Astrocyte of the cerebellum (primary cell): Measurements from ENCODE around the gene HLA-F.

Experiments
- DNase-seq: peaks from one replicate; pipeline ENCODE4 v3.0.0-alpha.2; 2011; ENCODE audit warnings: low read depth
- H3K4me3 ChIP-seq: 2 replicates; pipeline ENCODE4 v1.5.1; 2011; ENCODE audit warnings: mild to moderate bottlenecking, low read depth, low read length, moderate library complexity
- CTCF ChIP-seq: IDR thresholded peaks from 2 replicates; pipeline ENCODE4 v1.5.1; 2012; ENCODE audit warnings: low read length, low read depth, moderate library complexity, mild to moderate bottlenecking; ENCODE audit errors: missing control alignments
- in situ Hi-C: cut with HindIII; loops from 2 replicates; pipeline ENCODE4 v1.10.0; 2017; ENCODE audit warnings: low sequenced_read_pairs

The HLA-F gene

DNA sequence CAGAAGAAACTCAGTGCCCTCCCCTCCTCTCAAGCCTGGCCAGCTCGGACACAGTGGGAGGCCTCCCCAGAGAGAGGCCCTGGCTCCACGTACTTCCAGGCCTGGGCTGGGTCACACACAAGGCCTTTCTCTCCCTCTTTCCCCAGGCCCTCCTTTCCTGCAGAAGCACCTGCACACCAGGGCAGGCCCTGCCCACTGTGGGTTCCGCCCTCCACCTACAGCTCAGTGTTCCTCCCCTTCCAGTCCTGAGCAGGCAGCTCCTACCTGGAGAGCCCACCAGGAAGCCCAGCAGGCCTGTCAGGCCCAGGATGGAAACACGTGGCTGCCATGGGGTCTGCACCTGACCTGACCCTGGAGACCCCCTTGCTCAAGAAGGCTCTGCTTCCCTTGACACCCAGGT lies 18.9 kb downstream of the HLA-F start:
- in situ Hi-C loops, result no loop called here
- no peak overlapping the region for H3K4me3 ChIP-seq
- no peak for DNase-seq
- TF ChIP-seq CTCF, result no peak

DNA sequence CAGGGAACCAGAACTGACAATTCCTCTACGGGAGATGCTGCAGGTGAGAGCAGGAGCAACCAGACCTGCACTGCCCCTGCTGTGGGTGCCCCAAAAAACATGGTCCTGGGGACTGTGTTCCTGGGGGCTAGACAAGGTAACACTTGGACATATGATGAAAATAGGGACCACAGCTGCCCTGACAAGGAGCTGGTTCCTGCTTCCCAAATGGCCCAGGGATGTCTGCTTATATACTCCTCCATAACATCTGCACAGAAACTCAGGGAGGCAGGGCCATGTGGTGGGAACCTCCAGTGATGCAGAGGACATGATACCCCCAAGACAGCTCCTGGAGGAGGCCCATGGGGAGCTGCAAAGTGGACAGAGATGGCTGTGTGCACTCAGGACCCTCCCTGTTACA lies 19.8 kb downstream of the HLA-F start:
- no peak overlapping the region for H3K4me3 ChIP-seq
- no peak for DNase-seq
- in situ Hi-C loops, result no loop called here
- no peak for TF ChIP-seq CTCF

GRCh38 chr6:29743568-29743967 lies 20.3 kb downstream of the HLA-F start:
- no peak for DNase-seq
- in situ Hi-C loops, result no loop called here
- no peak overlapping the region for H3K4me3 ChIP-seq
- TF ChIP-seq CTCF, result no peak

GRCh38 chr6:29744131-29744530 lies 20.9 kb downstream of the HLA-F start:
- H3K4me3 ChIP-seq, result no peak overlapping the region
- in situ Hi-C loops, result no loop called here
- TF ChIP-seq CTCF, result no peak
- DNase-seq, result no peak

GRCh38 chr6:29744621-29745020 lies 21.4 kb downstream of the HLA-F start:
- no peak overlapping the region for H3K4me3 ChIP-seq
- DNase-seq, result no peak
- no peak for TF ChIP-seq CTCF
- in situ Hi-C loops, result no loop called here

DNA sequence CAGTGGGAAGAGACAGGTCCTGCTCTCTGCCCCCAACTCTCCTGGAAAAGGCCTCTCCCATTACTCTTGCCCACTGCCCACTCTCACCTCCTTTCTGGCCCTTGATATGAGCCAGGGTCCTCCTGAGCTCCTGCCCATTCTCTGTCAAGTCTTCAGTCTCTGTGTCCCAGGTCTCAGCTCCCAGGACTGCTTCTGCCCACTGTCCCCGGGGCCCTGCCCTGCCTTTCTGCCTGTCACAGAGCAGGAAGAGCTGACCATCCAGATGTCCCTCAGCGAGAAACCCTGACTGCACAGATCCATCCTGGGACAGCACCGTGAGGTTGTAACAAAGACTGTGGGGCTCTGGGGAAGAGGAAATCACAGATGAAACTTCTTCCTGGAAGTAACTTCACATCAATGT lies 22.2 kb downstream of the HLA-F start:
- no peak for TF ChIP-seq CTCF
- H3K4me3 ChIP-seq, result no peak overlapping the region
- in situ Hi-C loops, result no loop called here
- DNase-seq, result no peak
